ENCODE results near the gene DNAI1. TPM values are rescaled to one million over a fixed set of nuclear protein-coding genes. Genes with fewer than 3 reads are reported as not detected.

Gene DNAI1
- total and polyA plus RNA-seq, 2 of the 13 experiments (the other 11 are each of a cell fraction or from before 2014, with no cell fraction given) = not detected

DNA sequence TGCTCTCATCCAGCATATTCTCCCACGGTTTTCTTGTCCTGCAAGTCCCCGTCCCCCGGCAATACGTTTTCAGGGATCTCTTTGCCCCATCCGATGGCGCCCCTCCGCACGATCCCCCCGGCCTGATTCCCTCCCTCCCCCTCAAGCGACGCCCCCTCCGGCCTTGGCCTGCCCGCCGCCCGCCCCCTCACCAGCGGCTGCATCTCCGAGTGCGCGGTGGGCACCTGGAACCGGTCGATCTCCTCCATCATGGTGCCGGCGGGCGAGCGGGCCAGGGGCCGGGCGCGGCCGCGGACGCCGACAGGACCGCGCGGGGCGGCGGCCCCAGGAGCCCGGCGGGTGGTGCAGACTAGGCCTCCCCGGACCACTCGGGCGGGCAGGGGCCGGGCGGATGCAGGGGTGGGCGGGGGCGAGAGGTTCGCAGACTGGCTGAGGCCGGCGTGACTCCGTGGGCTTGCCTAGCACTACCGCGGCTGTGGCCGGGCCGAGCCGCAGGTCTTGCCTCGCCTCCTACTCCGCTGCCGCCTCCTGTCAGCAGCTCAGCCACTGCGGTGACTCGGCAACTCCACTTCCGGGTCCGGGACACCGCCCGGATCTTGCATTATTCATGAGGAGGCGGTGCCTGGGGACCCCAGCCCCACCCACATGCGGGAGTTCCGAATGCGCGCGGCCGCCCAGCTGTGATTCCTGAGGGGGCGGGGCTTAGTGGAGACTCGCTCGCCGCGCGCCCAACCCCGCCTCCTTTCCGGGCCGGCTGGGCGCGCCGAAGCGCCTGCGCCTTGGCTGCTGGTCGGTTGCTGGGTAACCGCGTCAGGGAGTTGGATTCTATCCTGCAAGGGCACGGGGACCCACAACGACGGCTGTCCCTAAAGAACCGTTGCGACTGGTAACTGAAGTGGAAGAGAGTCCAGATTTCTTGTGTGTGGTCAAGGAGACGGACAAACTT is at the start of gene DNAI1, which contains the start of gene FAM219A (continued):
- TF ChIP-seq, protein P1, sequence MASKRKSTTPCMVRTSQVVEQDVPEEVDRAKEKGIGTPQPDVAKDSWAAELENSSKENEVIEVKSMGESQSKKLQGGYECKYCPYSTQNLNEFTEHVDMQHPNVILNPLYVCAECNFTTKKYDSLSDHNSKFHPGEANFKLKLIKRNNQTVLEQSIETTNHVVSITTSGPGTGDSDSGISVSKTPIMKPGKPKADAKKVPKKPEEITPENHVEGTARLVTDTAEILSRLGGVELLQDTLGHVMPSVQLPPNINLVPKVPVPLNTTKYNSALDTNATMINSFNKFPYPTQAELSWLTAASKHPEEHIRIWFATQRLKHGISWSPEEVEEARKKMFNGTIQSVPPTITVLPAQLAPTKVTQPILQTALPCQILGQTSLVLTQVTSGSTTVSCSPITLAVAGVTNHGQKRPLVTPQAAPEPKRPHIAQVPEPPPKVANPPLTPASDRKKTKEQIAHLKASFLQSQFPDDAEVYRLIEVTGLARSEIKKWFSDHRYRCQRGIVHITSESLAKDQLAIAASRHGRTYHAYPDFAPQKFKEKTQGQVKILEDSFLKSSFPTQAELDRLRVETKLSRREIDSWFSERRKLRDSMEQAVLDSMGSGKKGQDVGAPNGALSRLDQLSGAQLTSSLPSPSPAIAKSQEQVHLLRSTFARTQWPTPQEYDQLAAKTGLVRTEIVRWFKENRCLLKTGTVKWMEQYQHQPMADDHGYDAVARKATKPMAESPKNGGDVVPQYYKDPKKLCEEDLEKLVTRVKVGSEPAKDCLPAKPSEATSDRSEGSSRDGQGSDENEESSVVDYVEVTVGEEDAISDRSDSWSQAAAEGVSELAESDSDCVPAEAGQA (IDR thresholded peaks at IDR 0.05; ENCODE audit: low read depth) = no peak
- TF ChIP-seq, protein P1 (CRISPR knock-in tag; IDR thresholded peaks at IDR 0.05; ENCODE audit: borderline replicate concordance) = no peak
- TF ChIP-seq XRCC5 (optimal IDR thresholded peaks at IDR 0.05; ENCODE audit: low read length) (peak; percentile 61), MTF2 (CRISPR knock-in tag; IDR thresholded peaks at IDR 0.05; ENCODE audit: borderline replicate concordance) (no peak), EED (CRISPR knock-in tag; IDR thresholded peaks at IDR 0.05) (no peak), ZNF333 (CRISPR knock-in tag; IDR thresholded peaks at IDR 0.05; ENCODE audit: borderline replicate concordance) (no peak), RAD21 (CRISPR knock-in tag; IDR thresholded peaks at IDR 0.05) (no peak), ZNF570 (CRISPR knock-in tag; IDR thresholded peaks at IDR 0.05; ENCODE audit: borderline replicate concordance) (no peak), ISL2 (CRISPR knock-in tag; IDR thresholded peaks at IDR 0.05) (no peak), JUN (CRISPR knock-in tag; IDR thresholded peaks at IDR 0.05) (no peak), SUZ12 (IDR thresholded peaks at IDR 0.05; ENCODE audit: low read depth, low read length) (no peak)
- TF ChIP-seq, protein P2, sequence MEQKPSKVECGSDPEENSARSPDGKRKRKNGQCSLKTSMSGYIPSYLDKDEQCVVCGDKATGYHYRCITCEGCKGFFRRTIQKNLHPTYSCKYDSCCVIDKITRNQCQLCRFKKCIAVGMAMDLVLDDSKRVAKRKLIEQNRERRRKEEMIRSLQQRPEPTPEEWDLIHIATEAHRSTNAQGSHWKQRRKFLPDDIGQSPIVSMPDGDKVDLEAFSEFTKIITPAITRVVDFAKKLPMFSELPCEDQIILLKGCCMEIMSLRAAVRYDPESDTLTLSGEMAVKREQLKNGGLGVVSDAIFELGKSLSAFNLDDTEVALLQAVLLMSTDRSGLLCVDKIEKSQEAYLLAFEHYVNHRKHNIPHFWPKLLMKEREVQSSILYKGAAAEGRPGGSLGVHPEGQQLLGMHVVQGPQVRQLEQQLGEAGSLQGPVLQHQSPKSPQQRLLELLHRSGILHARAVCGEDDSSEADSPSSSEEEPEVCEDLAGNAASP (CRISPR knock-in tag; IDR thresholded peaks at IDR 0.05; ENCODE audit: borderline replicate concordance) = no peak
- TF ChIP-seq, protein P3, sequence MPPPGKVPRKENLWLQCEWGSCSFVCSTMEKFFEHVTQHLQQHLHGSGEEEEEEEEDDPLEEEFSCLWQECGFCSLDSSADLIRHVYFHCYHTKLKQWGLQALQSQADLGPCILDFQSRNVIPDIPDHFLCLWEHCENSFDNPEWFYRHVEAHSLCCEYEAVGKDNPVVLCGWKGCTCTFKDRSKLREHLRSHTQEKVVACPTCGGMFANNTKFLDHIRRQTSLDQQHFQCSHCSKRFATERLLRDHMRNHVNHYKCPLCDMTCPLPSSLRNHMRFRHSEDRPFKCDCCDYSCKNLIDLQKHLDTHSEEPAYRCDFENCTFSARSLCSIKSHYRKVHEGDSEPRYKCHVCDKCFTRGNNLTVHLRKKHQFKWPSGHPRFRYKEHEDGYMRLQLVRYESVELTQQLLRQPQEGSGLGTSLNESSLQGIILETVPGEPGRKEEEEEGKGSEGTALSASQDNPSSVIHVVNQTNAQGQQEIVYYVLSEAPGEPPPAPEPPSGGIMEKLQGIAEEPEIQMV (CRISPR knock-in tag; IDR thresholded peaks at IDR 0.05; ENCODE audit: low read depth) = no peak
- TF ChIP-seq, protein P4, sequence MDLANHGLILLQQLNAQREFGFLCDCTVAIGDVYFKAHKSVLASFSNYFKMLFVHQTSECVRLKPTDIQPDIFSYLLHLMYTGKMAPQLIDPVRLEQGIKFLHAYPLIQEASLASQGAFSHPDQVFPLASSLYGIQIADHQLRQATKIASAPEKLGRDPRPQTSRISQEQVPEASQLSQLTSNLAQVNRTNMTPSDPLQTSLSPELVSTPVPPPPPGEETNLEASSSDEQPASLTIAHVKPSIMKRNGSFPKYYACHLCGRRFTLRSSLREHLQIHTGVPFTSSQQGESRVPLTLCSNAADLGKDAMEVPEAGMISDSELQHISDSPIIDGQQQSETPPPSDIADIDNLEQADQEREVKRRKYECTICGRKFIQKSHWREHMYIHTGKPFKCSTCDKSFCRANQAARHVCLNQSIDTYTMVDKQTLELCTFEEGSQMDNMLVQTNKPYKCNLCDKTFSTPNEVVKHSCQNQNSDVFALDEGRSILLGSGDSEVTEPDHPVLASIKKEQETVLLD (CRISPR knock-in tag; IDR thresholded peaks at IDR 0.05; ENCODE audit: low read depth) = no peak
- TF ChIP-seq, protein P5, sequence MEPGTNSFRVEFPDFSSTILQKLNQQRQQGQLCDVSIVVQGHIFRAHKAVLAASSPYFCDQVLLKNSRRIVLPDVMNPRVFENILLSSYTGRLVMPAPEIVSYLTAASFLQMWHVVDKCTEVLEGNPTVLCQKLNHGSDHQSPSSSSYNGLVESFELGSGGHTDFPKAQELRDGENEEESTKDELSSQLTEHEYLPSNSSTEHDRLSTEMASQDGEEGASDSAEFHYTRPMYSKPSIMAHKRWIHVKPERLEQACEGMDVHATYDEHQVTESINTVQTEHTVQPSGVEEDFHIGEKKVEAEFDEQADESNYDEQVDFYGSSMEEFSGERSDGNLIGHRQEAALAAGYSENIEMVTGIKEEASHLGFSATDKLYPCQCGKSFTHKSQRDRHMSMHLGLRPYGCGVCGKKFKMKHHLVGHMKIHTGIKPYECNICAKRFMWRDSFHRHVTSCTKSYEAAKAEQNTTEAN (CRISPR knock-in tag; conservative IDR thresholded peaks at IDR 0.05) = no peak

Measured in HepG2 (cell line).